Progenitor cell of endocrine pancreas (in vitro differentiated cells): Measurements from ENCODE around the gene PRICKLE3. TPM values are rescaled to one million over a fixed set of nuclear protein-coding genes. Genes with fewer than 3 reads are reported as not detected.

Experiments
- DNase-seq: peaks from one replicate; pipeline ENCODE4 v3.0.0; 2021; ENCODE audit warnings: low spot score; ENCODE audit not compliant: unreplicated experiment
- H3K27ac Mint-ChIP-seq: 2 replicates; pipeline ENCODE4 v1.8.0; 2021; ENCODE audit warnings: mild to moderate bottlenecking, moderate library complexity, mixed read lengths
- H3K27me3 Mint-ChIP-seq: 2 replicates; pipeline ENCODE4 v1.8.0; 2021; ENCODE audit warnings: mixed read lengths
- H3K36me3 Mint-ChIP-seq: 2 replicates; pipeline ENCODE4 v1.8.0; 2022; ENCODE audit warnings: mixed read lengths; ENCODE audit not compliant: insufficient read depth
- H3K4me1 Mint-ChIP-seq: 2 replicates; pipeline ENCODE4 v1.8.0; 2021; ENCODE audit warnings: low read depth, mixed read lengths
- H3K4me3 Mint-ChIP-seq: 2 replicates; pipeline ENCODE4 v1.8.0; 2021; ENCODE audit warnings: low read depth, mild to moderate bottlenecking, moderate library complexity, mixed read lengths
- H3K9me3 Mint-ChIP-seq: 2 replicates; pipeline ENCODE4 v1.8.0; 2021; ENCODE audit warnings: low read depth, mixed read lengths
- CTCF ChIP-seq: fragments of 200-600 bp; sonication (generic); IDR thresholded peaks from one replicate; pipeline ENCODE4 v1.5.0; 2021; ENCODE audit warnings: antibody characterized with exemption, mild to moderate bottlenecking; ENCODE audit not compliant: unreplicated experiment
- long read RNA-seq: library from polyadenylated mRNA; unstranded; transcript quantifications from one replicate; pipeline ENCODE4 v2.0.0, GENCODE V29; 2020
- total RNA-seq: library from RNA; stranded (reverse); gene quantifications from 2 replicates; pipeline ENCODE4 v1.2.1, GENCODE V29; 2021

Gene PRICKLE3
- total RNA-seq: 6.2 and 8.8 TPM in 2 replicates
- long read RNA-seq: 0 reads

- Mint-ChIP-seq H3K27me3 (no peaks in the 10 kb centered on the region), H3K4me1 (peaks cover 9% of the 10 kb centered on the region), H3K4me3 (peak within 1 kb of the TSS; percentile 64), H3K27ac (no peak within 1 kb of the TSS), H3K36me3 (peaks cover 7% of the 10 kb centered on the region), H3K9me3 (peaks cover 6% of the 10 kb centered on the region)
- TF ChIP-seq CTCF: peak; percentile 42
- peak; percentile 51 for DNase-seq
Observed at GRCh38 chrX:49186125-49187027, at the start of gene PRICKLE3. Gene PRICKLE3, minus strand, starts transcription at chrX:49186373. Its CDS starts 76 bp downstream, at chrX:49186297.

GRCh38 chrX:49233887-49234555 lies 47.8 kb upstream of the PRICKLE3 start:
- Mint-ChIP-seq H3K36me3 (peaks cover 1% of the 10 kb centered on the region), H3K27ac (no peak overlapping the region), H3K4me1 (peaks cover 2% of the 10 kb centered on the region), H3K27me3 (no peaks in the 10 kb centered on the region), H3K9me3 (peaks cover 9% of the 10 kb centered on the region), H3K4me3 (no peak overlapping the region)
- TF ChIP-seq CTCF: no peak
- DNase-seq: no peak

- Mint-ChIP-seq H3K27ac (peak within 1 kb of the TSS; percentile 22), H3K4me3 (no peak within 1 kb of the TSS), H3K4me1 (peaks cover 2% of the 10 kb centered on the region), H3K27me3 (no peaks in the 10 kb centered on the region), H3K9me3 (peaks cover 9% of the 10 kb centered on the region), H3K36me3 (peaks cover 1% of the 10 kb centered on the region)
- no peak for TF ChIP-seq CTCF
- no peak for DNase-seq
Observed at GRCh38 chrX:49233176-49233575, 47.0 kb upstream of the PRICKLE3 start, which contains the start of gene CACNA1F. Gene CACNA1F, minus strand, starts transcription at chrX:49233340. Its CDS starts 31 bp downstream, at chrX:49233309.

- H3K27ac Mint-ChIP-seq: peak overlapping the region; percentile 22
- peaks cover 13% of the 10 kb centered on the region for H3K9me3 Mint-ChIP-seq
- no peak for TF ChIP-seq CTCF
- no peak overlapping the region for H3K4me3 Mint-ChIP-seq
- H3K36me3 Mint-ChIP-seq: peaks cover 1% of the 10 kb centered on the region
- H3K4me1 Mint-ChIP-seq: peaks cover 2% of the 10 kb centered on the region
- H3K27me3 Mint-ChIP-seq: peaks cover 4% of the 10 kb centered on the region
- no peak for DNase-seq
Observed at GRCh38 chrX:49232525-49232924, 46.4 kb upstream of the PRICKLE3 start.

- Mint-ChIP-seq H3K27me3 (peaks cover 4% of the 10 kb centered on the region), H3K27ac (no peak overlapping the region), H3K9me3 (peaks cover 10% of the 10 kb centered on the region), H3K4me3 (no peak overlapping the region), H3K4me1 (peaks cover 2% of the 10 kb centered on the region), H3K36me3 (peaks cover 1% of the 10 kb centered on the region)
- TF ChIP-seq CTCF: no peak
- DNase-seq: no peak
Observed at GRCh38 chrX:49231333-49232000, 45.3 kb upstream of the PRICKLE3 start.
